ENCODE data around the gene FCER1A.

The FCER1A gene

DNA sequence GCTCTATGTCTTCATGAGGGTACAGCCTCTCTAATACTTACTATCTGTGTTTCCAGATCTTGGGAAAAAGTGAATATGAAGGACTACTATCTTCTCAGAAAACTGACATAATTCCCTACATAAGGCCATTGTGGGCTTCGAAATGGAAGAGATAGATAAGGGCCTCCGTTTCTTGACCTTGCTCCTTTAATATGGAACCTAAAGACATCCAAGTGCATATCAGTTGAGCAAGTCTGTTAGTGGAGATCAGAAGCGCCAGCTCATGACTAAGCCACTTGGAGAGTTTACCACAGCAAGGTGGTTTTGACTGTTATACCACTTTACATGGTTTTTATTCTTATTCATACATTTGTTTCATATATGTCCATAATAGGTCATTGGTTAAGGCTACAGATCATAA is 35.3 kb upstream of the FCER1A start:
- H3K27me3 ChIP-seq (ENCODE audit: low read length): no peaks in the 10 kb centered on the region
- no peaks in the 10 kb centered on the region for H3K79me2 ChIP-seq (ENCODE audit: insufficient read depth, low read length)
- no peaks in the 10 kb centered on the region for H3K9me2 ChIP-seq (replicated peaks; ENCODE audit: insufficient read depth, low read length)
- H3F3A ChIP-seq (ENCODE audit: insufficient read depth): no peaks in the 10 kb centered on the region
- TF ChIP-seq, protein P1, sequence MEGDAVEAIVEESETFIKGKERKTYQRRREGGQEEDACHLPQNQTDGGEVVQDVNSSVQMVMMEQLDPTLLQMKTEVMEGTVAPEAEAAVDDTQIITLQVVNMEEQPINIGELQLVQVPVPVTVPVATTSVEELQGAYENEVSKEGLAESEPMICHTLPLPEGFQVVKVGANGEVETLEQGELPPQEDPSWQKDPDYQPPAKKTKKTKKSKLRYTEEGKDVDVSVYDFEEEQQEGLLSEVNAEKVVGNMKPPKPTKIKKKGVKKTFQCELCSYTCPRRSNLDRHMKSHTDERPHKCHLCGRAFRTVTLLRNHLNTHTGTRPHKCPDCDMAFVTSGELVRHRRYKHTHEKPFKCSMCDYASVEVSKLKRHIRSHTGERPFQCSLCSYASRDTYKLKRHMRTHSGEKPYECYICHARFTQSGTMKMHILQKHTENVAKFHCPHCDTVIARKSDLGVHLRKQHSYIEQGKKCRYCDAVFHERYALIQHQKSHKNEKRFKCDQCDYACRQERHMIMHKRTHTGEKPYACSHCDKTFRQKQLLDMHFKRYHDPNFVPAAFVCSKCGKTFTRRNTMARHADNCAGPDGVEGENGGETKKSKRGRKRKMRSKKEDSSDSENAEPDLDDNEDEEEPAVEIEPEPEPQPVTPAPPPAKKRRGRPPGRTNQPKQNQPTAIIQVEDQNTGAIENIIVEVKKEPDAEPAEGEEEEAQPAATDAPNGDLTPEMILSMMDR (IDR thresholded peaks at IDR 0.05; ENCODE audit: insufficient read depth, low read length, poor library complexity, severe bottlenecking): no peak
- TF ChIP-seq EZH2phosphoT487 (conservative IDR thresholded peaks at IDR 0.05; ENCODE audit: low read length): no peak
- no peak overlapping the region for H3K4me2 ChIP-seq (ENCODE audit: low read depth, low read length, poor library complexity, severe bottlenecking)
- H3K36me3 ChIP-seq (ENCODE audit: low read length): no peaks in the 10 kb centered on the region
- no peak overlapping the region for H3K4me3 ChIP-seq (ENCODE audit: insufficient read depth, low read length, poor library complexity, severe bottlenecking)
- H4K20me1 ChIP-seq (ENCODE audit: low read depth, low read length): no peaks in the 10 kb centered on the region
- H3K9ac ChIP-seq (ENCODE audit: low read length): no peak overlapping the region
- H3K27ac ChIP-seq (ENCODE audit: low read depth, low read length): no peak overlapping the region
- H3K9me3 ChIP-seq (ENCODE audit: insufficient read depth, low read length): no peaks in the 10 kb centered on the region
- no peak overlapping the region for H2AFZ ChIP-seq (ENCODE audit: low read depth, low read length, severe bottlenecking)

DNA sequence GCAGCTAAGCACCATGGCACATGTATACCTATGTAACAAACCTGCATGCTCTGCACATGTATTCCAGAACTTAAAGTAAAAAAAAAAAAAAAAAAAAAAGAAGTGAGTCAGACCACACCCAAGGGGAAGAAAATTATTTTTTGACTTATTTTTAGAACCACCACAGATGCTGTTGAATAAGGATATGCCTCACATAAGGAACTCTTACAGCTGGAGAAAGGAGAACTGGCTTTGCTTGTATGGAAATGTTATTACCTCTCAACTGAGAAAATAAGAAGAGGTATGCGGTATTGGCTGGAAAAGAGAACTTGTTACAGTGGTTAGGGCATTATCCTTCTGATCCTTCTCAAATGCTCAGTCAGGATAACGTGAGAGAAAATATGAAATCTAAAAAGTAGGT is 27.5 kb upstream of the FCER1A start:
- Histone ChIP-seq H3K9me2 (replicated peaks; ENCODE audit: insufficient read depth, low read length) (no peaks in the 10 kb centered on the region), H3K4me2 (ENCODE audit: low read depth, low read length, poor library complexity, severe bottlenecking) (no peak overlapping the region), H4K20me1 (ENCODE audit: low read depth, low read length) (no peaks in the 10 kb centered on the region), H3K36me3 (ENCODE audit: low read length) (no peaks in the 10 kb centered on the region), H3K9me3 (ENCODE audit: insufficient read depth, low read length) (no peaks in the 10 kb centered on the region), H3K27me3 (ENCODE audit: low read length) (no peaks in the 10 kb centered on the region), H2AFZ (ENCODE audit: low read depth, low read length, severe bottlenecking) (no peak overlapping the region), H3K4me3 (ENCODE audit: insufficient read depth, low read length, poor library complexity, severe bottlenecking) (no peak overlapping the region), H3F3A (ENCODE audit: insufficient read depth) (no peaks in the 10 kb centered on the region), H3K27ac (ENCODE audit: low read depth, low read length) (no peak overlapping the region), H3K9ac (ENCODE audit: low read length) (no peak overlapping the region), H3K79me2 (ENCODE audit: insufficient read depth, low read length) (no peaks in the 10 kb centered on the region)
- TF ChIP-seq EZH2phosphoT487 (conservative IDR thresholded peaks at IDR 0.05; ENCODE audit: low read length): no peak
- TF ChIP-seq, protein P1 (IDR thresholded peaks at IDR 0.05; ENCODE audit: insufficient read depth, low read length, poor library complexity, severe bottlenecking): no peak

DNA sequence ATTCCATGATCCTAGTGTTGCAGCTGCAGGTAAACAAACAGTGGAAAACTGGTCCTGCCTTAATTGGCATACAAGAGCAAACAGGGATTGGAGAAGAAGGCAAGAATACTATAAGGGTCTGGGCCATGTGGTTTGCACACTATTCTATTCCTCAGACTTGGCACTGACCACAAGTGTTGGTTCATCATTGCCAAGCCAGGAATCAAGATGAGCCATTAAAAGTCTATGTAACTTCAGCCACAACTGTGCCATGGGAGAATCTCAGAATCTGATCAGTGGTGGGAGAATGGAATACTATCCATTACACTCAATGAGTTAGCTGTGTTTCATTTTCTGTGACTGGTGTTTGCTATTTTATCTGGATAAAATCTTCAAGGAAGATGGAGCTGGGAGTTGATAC is 26.2 kb upstream of the FCER1A start:
- Histone ChIP-seq H3K9me2 (replicated peaks; ENCODE audit: insufficient read depth, low read length) (no peaks in the 10 kb centered on the region), H3K27me3 (ENCODE audit: low read length) (no peaks in the 10 kb centered on the region), H4K20me1 (ENCODE audit: low read depth, low read length) (no peaks in the 10 kb centered on the region), H3K4me3 (ENCODE audit: insufficient read depth, low read length, poor library complexity, severe bottlenecking) (no peak overlapping the region), H2AFZ (ENCODE audit: low read depth, low read length, severe bottlenecking) (no peak overlapping the region), H3K9me3 (ENCODE audit: insufficient read depth, low read length) (no peaks in the 10 kb centered on the region), H3K9ac (ENCODE audit: low read length) (no peak overlapping the region), H3K4me2 (ENCODE audit: low read depth, low read length, poor library complexity, severe bottlenecking) (no peak overlapping the region), H3K79me2 (ENCODE audit: insufficient read depth, low read length) (no peaks in the 10 kb centered on the region), H3F3A (ENCODE audit: insufficient read depth) (no peaks in the 10 kb centered on the region), H3K36me3 (ENCODE audit: low read length) (no peaks in the 10 kb centered on the region), H3K27ac (ENCODE audit: low read depth, low read length) (no peak overlapping the region)
- TF ChIP-seq, protein P1 (IDR thresholded peaks at IDR 0.05; ENCODE audit: insufficient read depth, low read length, poor library complexity, severe bottlenecking): no peak
- TF ChIP-seq EZH2phosphoT487 (conservative IDR thresholded peaks at IDR 0.05; ENCODE audit: low read length): no peak
